22Rv1 (cell line): ENCODE measurements around the gene FAM3A.

Experiments
- ZFX ChIP-seq: fragments of 450-650 bp; IDR thresholded peaks from 2 replicates; pipeline ENCODE4 v1.6.1; 2017; ENCODE audit warnings: antibody characterized with exemption, borderline replicate concordance
- TF ChIP-seq, protein P1 (sequence below): fragments of 450-650 bp; IDR thresholded peaks from 2 replicates; pipeline ENCODE4 v1.5.1; 2017; ENCODE audit warnings: mild to moderate bottlenecking

DNA sequence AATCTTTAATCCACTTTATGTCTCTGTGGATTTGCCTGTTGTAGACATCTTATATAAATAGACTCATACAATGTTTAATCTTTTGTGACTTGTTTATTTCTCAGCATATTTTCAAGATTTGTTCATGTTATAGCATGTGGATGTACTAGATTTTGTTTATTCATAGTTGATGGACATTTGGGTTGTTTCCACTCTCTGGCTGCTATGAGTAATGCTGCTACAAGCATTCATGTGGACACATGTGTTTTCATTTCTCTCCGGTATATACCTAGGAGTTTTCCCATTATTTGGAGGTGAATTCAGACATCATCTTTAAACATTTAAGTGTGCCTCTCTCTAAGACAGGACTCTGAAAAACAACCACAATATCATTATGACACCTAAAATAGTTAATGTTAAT is 33.7 kb upstream of the FAM3A start:
- TF ChIP-seq, protein P1, sequence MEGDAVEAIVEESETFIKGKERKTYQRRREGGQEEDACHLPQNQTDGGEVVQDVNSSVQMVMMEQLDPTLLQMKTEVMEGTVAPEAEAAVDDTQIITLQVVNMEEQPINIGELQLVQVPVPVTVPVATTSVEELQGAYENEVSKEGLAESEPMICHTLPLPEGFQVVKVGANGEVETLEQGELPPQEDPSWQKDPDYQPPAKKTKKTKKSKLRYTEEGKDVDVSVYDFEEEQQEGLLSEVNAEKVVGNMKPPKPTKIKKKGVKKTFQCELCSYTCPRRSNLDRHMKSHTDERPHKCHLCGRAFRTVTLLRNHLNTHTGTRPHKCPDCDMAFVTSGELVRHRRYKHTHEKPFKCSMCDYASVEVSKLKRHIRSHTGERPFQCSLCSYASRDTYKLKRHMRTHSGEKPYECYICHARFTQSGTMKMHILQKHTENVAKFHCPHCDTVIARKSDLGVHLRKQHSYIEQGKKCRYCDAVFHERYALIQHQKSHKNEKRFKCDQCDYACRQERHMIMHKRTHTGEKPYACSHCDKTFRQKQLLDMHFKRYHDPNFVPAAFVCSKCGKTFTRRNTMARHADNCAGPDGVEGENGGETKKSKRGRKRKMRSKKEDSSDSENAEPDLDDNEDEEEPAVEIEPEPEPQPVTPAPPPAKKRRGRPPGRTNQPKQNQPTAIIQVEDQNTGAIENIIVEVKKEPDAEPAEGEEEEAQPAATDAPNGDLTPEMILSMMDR = no peak
- TF ChIP-seq ZFX = no peak
